H1 (cell line): ENCODE data around the gene DHRS7B. TPM values are rescaled to one million over a fixed set of nuclear protein-coding genes. Genes with fewer than 3 reads are reported as not detected.

Source experiments
- CTCF ChIA-PET: fragments of 300-600 bp; sonication (Branson Sonifier 250); formaldehyde crosslinking; loops from one replicate; lab custom pipeline; 2021; ENCODE audit not compliant: partially characterized antibody; lab: Charles Lee
- POLR2A ChIA-PET: fragments of 300-600 bp; sonication (Branson Sonifier 250); formaldehyde crosslinking; loops from one replicate; lab custom pipeline; 2021; ENCODE audit warnings: inconsistent platforms; ENCODE audit not compliant: partially characterized antibody; lab: Charles Lee
- DNase-seq, 2 experiments: peaks; one replicate each; pipeline versions ENCODE4 v3.0.0 to v3.0.0-alpha.2; 2010 to 2022; ENCODE audit warnings: low spot score in 2 of 2, low read depth in 1 of 2, mixed read lengths in 1 of 2
- FAIRE-seq: peaks from 2 replicates; lab custom pipeline; 2011; peaks lifted over from hg19 to GRCh38; lab: Jason Lieb, UNC
- H2AFZ ChIP-seq: 2 replicates; pipeline ENCODE4 v1.8.1; 2012; ENCODE audit warnings: low read length, inconsistent platforms
- H2AK5ac ChIP-seq: 2 replicates; pipeline ENCODE4 v1.6.1; 2013; ENCODE audit warnings: low read depth, low read length
- H2BK120ac ChIP-seq: replicated peaks from 2 replicates; pipeline ENCODE3; 2013; ENCODE audit warnings: low read depth, low read length, inconsistent platforms
- H2BK12ac ChIP-seq: 2 replicates; pipeline ENCODE4 v1.6.1; 2013; ENCODE audit warnings: low read depth, low read length
- H2BK15ac ChIP-seq: 2 replicates; pipeline ENCODE4 v1.6.1; 2013; ENCODE audit warnings: low read length
- H2BK20ac ChIP-seq: 2 replicates; pipeline ENCODE4 v1.6.1; 2013; ENCODE audit warnings: low read length
- H2BK5ac ChIP-seq: 2 replicates; pipeline ENCODE4 v1.6.1; 2013; ENCODE audit warnings: low read depth, low read length
- H3K14ac ChIP-seq: 2 replicates; pipeline ENCODE4 v1.6.1; 2013; ENCODE audit warnings: inconsistent platforms; ENCODE audit not compliant: insufficient read length
- H3K18ac ChIP-seq: 2 replicates; pipeline ENCODE4 v1.6.1; 2013; ENCODE audit warnings: low read length; ENCODE audit errors: extremely low read depth
- H3K23ac ChIP-seq: 2 replicates; pipeline ENCODE4 v1.6.1; 2013; ENCODE audit warnings: inconsistent platforms; ENCODE audit not compliant: insufficient read length
- H3K23me2 ChIP-seq: 2 replicates; pipeline ENCODE4 v1.6.1; 2013; ENCODE audit warnings: low read depth, low read length
- H3K27ac ChIP-seq: 2 replicates; pipeline ENCODE4 v1.6.1; 2011; ENCODE audit warnings: low read depth, low read length, inconsistent platforms
- H3K27me3 ChIP-seq, 4 experiments: replicated peaks in 1 of 4; 1 replicate in 1 of 4; 2 replicates in 3 of 4; pipeline versions ENCODE4 v1.6.1 to v1.8.1; 2011 to 2013; ENCODE audit warnings: low read length in 3 of 4, mild to moderate bottlenecking in 3 of 4, inconsistent platforms in 2 of 4, mixed read lengths in 2 of 4, moderate library complexity in 1 of 4; ENCODE audit not compliant: control insufficient read depth in 3 of 4, insufficient read depth in 3 of 4; ENCODE audit errors: extremely low read depth in 1 of 4
- H3K36me3 ChIP-seq, 4 experiments: 2 replicates each; pipeline versions ENCODE4 v1.6.1 to v1.8.1; 2011 to 2013; ENCODE audit warnings: mild to moderate bottlenecking in 4 of 4, low read length in 3 of 4, moderate library complexity in 2 of 4, control low read depth in 1 of 4, inconsistent platforms in 1 of 4; ENCODE audit not compliant: insufficient read depth in 4 of 4, control insufficient read depth in 2 of 4
- H3K4ac ChIP-seq: replicated peaks from 2 replicates; pipeline ENCODE3; 2013; ENCODE audit warnings: low read length, low read depth, mixed read lengths, inconsistent platforms; ENCODE audit not compliant: insufficient read length
- H3K4me1 ChIP-seq, 4 experiments: replicated peaks in 1 of 4; 1 replicate in 1 of 4; 2 replicates in 3 of 4; pipeline versions ENCODE4 v1.6.1 to v1.8.1; 2011 to 2013; ENCODE audit warnings: low read length in 3 of 4, inconsistent platforms in 2 of 4, mixed read lengths in 1 of 4; ENCODE audit not compliant: insufficient read depth in 4 of 4, control insufficient read depth in 3 of 4
- H3K4me2 ChIP-seq, 2 experiments: 2 replicates each; pipeline versions ENCODE4 v1.6.1 to v1.8.1; 2011 to 2013; ENCODE audit warnings: low read depth in 2 of 2, low read length in 2 of 2, control low read depth in 1 of 2, inconsistent platforms in 1 of 2, mild to moderate bottlenecking in 1 of 2; ENCODE audit not compliant: insufficient read depth in 1 of 2
- H3K4me3 ChIP-seq, 4 experiments: fragments of 200-600, 300-600 bp in 1 of 4; sonication (generic), shearing (Covaris generic), sonication (Bioruptor Twin) in 1 of 4; 2 replicates each; pipeline versions ENCODE4 v1.5.1 to v1.8.1; 2011 to 2016; ENCODE audit warnings: low read length in 4 of 4, low read depth in 3 of 4, control low read depth in 2 of 4, inconsistent platforms in 2 of 4, mild to moderate bottlenecking in 2 of 4, mixed read lengths in 1 of 4, moderate library complexity in 1 of 4; ENCODE audit not compliant: insufficient read depth in 2 of 4; ENCODE audit errors: extremely low read depth in 1 of 4
- H3K56ac ChIP-seq: replicated peaks from 2 replicates; pipeline ENCODE3; 2013; ENCODE audit warnings: low read depth, mild to moderate bottlenecking, mixed read lengths, low read length, inconsistent platforms; ENCODE audit not compliant: insufficient read length
- H3K79me1 ChIP-seq: 2 replicates; pipeline ENCODE4 v1.6.1; 2013; ENCODE audit warnings: low read depth, low read length, control low read depth
- H3K79me2 ChIP-seq, 2 experiments: 2 replicates each; pipeline versions ENCODE4 v1.6.1 to v1.8.1; 2012 to 2013; ENCODE audit warnings: low read length in 2 of 2, mild to moderate bottlenecking in 2 of 2, inconsistent platforms in 1 of 2; ENCODE audit not compliant: insufficient read depth in 2 of 2, control insufficient read depth in 1 of 2
- H3K9ac ChIP-seq, 4 experiments: replicated peaks in 1 of 4; 1 replicate in 1 of 4; 2 replicates in 3 of 4; pipeline versions ENCODE4 v1.6.1 to v1.8.1; 2011 to 2013; ENCODE audit warnings: low read depth in 3 of 4, low read length in 3 of 4, control low read depth in 2 of 4, mild to moderate bottlenecking in 2 of 4, moderate library complexity in 2 of 4, inconsistent platforms in 1 of 4; ENCODE audit errors: extremely low read depth in 1 of 4
- H3K9me3 ChIP-seq, 2 experiments: 2 replicates each; pipeline versions ENCODE4 v1.6.1 to v1.8.1; 2012 to 2013; ENCODE audit warnings: mild to moderate bottlenecking in 2 of 2, moderate library complexity in 2 of 2, control low read depth in 1 of 2, inconsistent platforms in 1 of 2, low read depth in 1 of 2, low read length in 1 of 2, mixed read lengths in 1 of 2; ENCODE audit not compliant: insufficient read depth in 2 of 2
- H4K20me1 ChIP-seq, 2 experiments: replicated peaks in 1 of 2; 2 replicates each; pipeline versions ENCODE3 to v1.8.1; 2011 to 2013; ENCODE audit warnings: inconsistent platforms in 2 of 2, low read length in 2 of 2, mild to moderate bottlenecking in 1 of 2; ENCODE audit not compliant: insufficient read depth in 2 of 2, control insufficient read depth in 1 of 2
- H4K5ac ChIP-seq: 2 replicates; pipeline ENCODE4 v1.6.1; 2013; ENCODE audit warnings: low read length, low read depth, mixed read lengths, inconsistent platforms; ENCODE audit not compliant: insufficient read length
- H4K8ac ChIP-seq: 2 replicates; pipeline ENCODE4 v1.8.0; 2013; ENCODE audit warnings: mild to moderate bottlenecking, moderate library complexity, low read length, inconsistent platforms; ENCODE audit not compliant: insufficient read depth; ENCODE audit errors: extremely low read depth
- H4K91ac ChIP-seq: replicated peaks from 2 replicates; pipeline ENCODE3; 2013; ENCODE audit warnings: low read length, mixed read lengths, inconsistent platforms; ENCODE audit not compliant: insufficient read length
- CEBPB ChIP-seq: IDR thresholded peaks from 2 replicates; pipeline ENCODE4 v1.6.1; 2012; ENCODE audit warnings: low read depth, low read length
- CTBP2 ChIP-seq: IDR thresholded peaks from 2 replicates; pipeline ENCODE4 v1.7.0; 2011; ENCODE audit warnings: borderline replicate concordance, mild to moderate bottlenecking, moderate library complexity, mixed read lengths, low read length; ENCODE audit not compliant: insufficient read depth, insufficient read length
- EGR1 ChIP-seq: IDR thresholded peaks from 2 replicates; pipeline ENCODE4 v1.6.1; 2011; ENCODE audit warnings: low read depth, low read length, borderline replicate concordance
- JUND ChIP-seq: IDR thresholded peaks from 2 replicates; pipeline ENCODE4 v1.6.1; 2011; ENCODE audit warnings: mild to moderate bottlenecking, improper control_type of control experiment, low read length
- KDM4A ChIP-seq: IDR thresholded peaks from one replicate; pipeline ENCODE4 v1.7.1; 2012; ENCODE audit warnings: low read depth, mild to moderate bottlenecking, moderate library complexity, low read length, inconsistent platforms; ENCODE audit not compliant: severe bottlenecking
- KDM5A ChIP-seq: fragments of 200-600 bp; IDR thresholded peaks from 2 replicates; pipeline ENCODE4 v1.7.1; 2012; ENCODE audit warnings: mild to moderate bottlenecking, low read length, inconsistent platforms, mixed read lengths
- RBBP5 ChIP-seq: IDR thresholded peaks from 2 replicates; pipeline ENCODE4 v1.7.1; 2012; ENCODE audit warnings: low read depth, mild to moderate bottlenecking, inconsistent platforms, low read length, moderate library complexity, borderline replicate concordance
- RFX5 ChIP-seq: IDR thresholded peaks from 2 replicates; pipeline ENCODE4 v1.6.1; 2011; ENCODE audit warnings: low read depth, low read length, improper control_type of control experiment, borderline replicate concordance
- SIN3A ChIP-seq, 2 experiments: IDR thresholded peaks in 1 of 2; conservative IDR thresholded peaks in 1 of 2; 2 replicates each; pipeline ENCODE4 v1.6.1; 2011 to 2012; ENCODE audit warnings: low read length in 2 of 2, improper control_type of control experiment in 1 of 2, low read depth in 1 of 2, mild to moderate bottlenecking in 1 of 2
- SIX5 ChIP-seq: IDR thresholded peaks from 2 replicates; pipeline ENCODE4 v1.6.1; 2011; ENCODE audit warnings: mild to moderate bottlenecking, low read depth, low read length
- SP4 ChIP-seq: IDR thresholded peaks from 2 replicates; pipeline ENCODE4 v1.6.1; 2012; ENCODE audit warnings: low read length, inconsistent platforms
- SRF ChIP-seq: IDR thresholded peaks from 2 replicates; pipeline ENCODE4 v1.6.1; 2011; ENCODE audit warnings: mild to moderate bottlenecking, low read depth, low read length, moderate library complexity
- TEAD4 ChIP-seq: IDR thresholded peaks from 2 replicates; pipeline ENCODE4 v1.6.1; 2012; ENCODE audit warnings: low read depth, low read length, inconsistent platforms, mixed read lengths
- WGBS, 2 experiments: shearing (Covaris generic) in 1 of 2; methylation state at CpG; one replicate each; pipeline versions ENCODE4 v1.1.6 to v1.1.7; 2013 to 2015; ENCODE audit warnings: low lambda C conversion rate in 2 of 2, mixed read lengths in 2 of 2, inconsistent platforms in 1 of 2, low coverage in 1 of 2, missing lambda C conversion rate in 1 of 2; ENCODE audit not compliant: insufficient replicate concordance in 2 of 2, insufficient coverage in 1 of 2, insufficient read length in 1 of 2; ENCODE audit errors: extremely low coverage in 1 of 2, missing lambda C conversion rate in 1 of 2; 5-methylcytosine and 5-hydroxymethylcytosine counted together
- polyA plus RNA-seq, 7 experiments: library from polyadenylated mRNA; depleted of rRNA in 3 of 7; stranded (reverse) in 5 of 7; unstranded in 2 of 7; fragments of >200 nt in 5 of 7; fragments of 200-250 nt in 2 of 7; gene quantifications; 1 replicate in 5 of 7; 2 replicates in 1 of 7; 4 replicates in 1 of 7; pipeline versions ENCODE4 v1.2.1 to v1.2.3, GENCODE V29; 2011 to 2013; ENCODE audit warnings: missing spikeins in 2 of 7, mixed read lengths in 2 of 7
- total RNA-seq: library from RNA; stranded (reverse); fragmentation: NEBNext Ultra II Directional; extraction: Animal tissue kit (Norgen Biotek cat#: 25700); gene quantifications from 2 replicates; pipeline ENCODE4 v1.2.1, GENCODE V29; 2021
- TF ChIP-seq, protein P1 (sequence below): IDR thresholded peaks from 2 replicates; pipeline ENCODE4 v1.6.1; 2011; ENCODE audit warnings: low read length, improper control_type of control experiment

The DHRS7B gene
- total and polyA plus RNA-seq, 2 of the 8 experiments (the other 6 are each of a cell fraction or from before 2014, with no cell fraction given): 11.0 to 27.9 TPM

DNA sequence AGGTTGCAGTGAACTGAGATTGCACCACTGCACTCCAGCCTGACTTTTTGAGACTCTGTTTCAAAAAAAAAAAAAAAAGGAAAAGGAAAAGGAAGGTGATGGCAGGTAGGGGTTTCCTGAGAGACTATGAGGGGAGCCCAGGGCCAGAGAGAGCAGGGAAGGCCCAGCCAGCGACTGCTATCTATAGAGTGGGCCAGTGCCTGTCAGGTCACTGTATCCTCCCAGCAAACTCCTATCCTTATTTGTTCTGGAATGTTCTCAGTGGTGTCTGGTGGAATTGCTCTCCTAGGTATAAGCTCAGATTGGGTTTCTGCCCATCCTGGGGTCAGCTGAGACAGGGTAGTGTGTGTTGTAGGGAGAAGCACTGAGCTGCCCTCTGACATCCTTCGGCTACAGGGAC, 102.1 kb downstream of the DHRS7B start:
- no peak overlapping the region for H4K5ac ChIP-seq
- no peak overlapping the region for H2BK12ac ChIP-seq
- no peak overlapping the region for H3K4ac ChIP-seq
- H3K79me1 ChIP-seq: no peaks in the 10 kb centered on the region
- H3K18ac ChIP-seq: no peak overlapping the region
- no peak overlapping the region for H2AK5ac ChIP-seq
- no peaks in the 10 kb centered on the region for H3K36me3 ChIP-seq
- H3K23ac ChIP-seq: no peak overlapping the region
- no peak overlapping the region for H3K27ac ChIP-seq
- ChIA-PET POLR2A (interaction anchor here (1.1 to 2.7 kb wide), 3 partner anchors 11 to 29 kb away, joined by 3 to 9 read pairs (median 6); partner anchors contain the start of gene TMEM11), CTCF (interaction anchor here (0.6 to 1.1 kb wide), 2 partner anchors 10 to 77 kb away, joined by 3 read pairs; no protein-coding TSS in a partner anchor)
- H4K91ac ChIP-seq: no peak overlapping the region
- no peaks in the 10 kb centered on the region for H4K20me1 ChIP-seq
- WGBS, 2 experiments: 85% methylated on average over 2 of the region's 2 CpGs; no CpG with 5 or more reads in 1 of the 2 experiments
- no peak overlapping the region for H3K4me3 ChIP-seq
- no peak overlapping the region for H3K9ac ChIP-seq
- H3K14ac ChIP-seq: no peak overlapping the region
- H2BK120ac ChIP-seq: no peak overlapping the region
- no peaks in the 10 kb centered on the region for H3K79me2 ChIP-seq
- no peak overlapping the region for H2BK5ac ChIP-seq
- FAIRE-seq (no peak), DNase-seq (no peak)
- H3K9me3 ChIP-seq: 0 out of 4 replicates have a peak, but pooled peaks cover 0 to 2% of the 10 kb centered on the region in 2 experiments
- no peak overlapping the region for H3K56ac ChIP-seq
- H3K27me3 ChIP-seq: no peaks in the 10 kb centered on the region
- no peaks in the 10 kb centered on the region for H3K4me1 ChIP-seq
- H2BK15ac ChIP-seq: no peak overlapping the region
- no peak overlapping the region for H4K8ac ChIP-seq
- no peaks in the 10 kb centered on the region for H3K23me2 ChIP-seq
- no peak overlapping the region for H2AFZ ChIP-seq
- H2BK20ac ChIP-seq: no peak overlapping the region
- H3K4me2 ChIP-seq: no peak overlapping the region
- TF ChIP-seq SIX5 (no peak), CTBP2 (no peak), TEAD4 (no peak), EGR1 (no peak), SIN3A (conservative IDR thresholded peaks at IDR 0.05 in 1 of 2, IDR thresholded peaks at IDR 0.05 in 1 of 2; ENCODE audit: low read depth in 1 of 2, low read length in 2 of 2) (no peak), RBBP5 (no peak), SP4 (no peak), SRF (no peak), KDM4A (no peak), KDM5A (no peak), JUND (no peak), RFX5 (no peak), CEBPB (no peak)
- TF ChIP-seq, protein P1, sequence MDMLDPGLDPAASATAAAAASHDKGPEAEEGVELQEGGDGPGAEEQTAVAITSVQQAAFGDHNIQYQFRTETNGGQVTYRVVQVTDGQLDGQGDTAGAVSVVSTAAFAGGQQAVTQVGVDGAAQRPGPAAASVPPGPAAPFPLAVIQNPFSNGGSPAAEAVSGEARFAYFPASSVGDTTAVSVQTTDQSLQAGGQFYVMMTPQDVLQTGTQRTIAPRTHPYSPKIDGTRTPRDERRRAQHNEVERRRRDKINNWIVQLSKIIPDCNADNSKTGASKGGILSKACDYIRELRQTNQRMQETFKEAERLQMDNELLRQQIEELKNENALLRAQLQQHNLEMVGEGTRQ: no peak
